Glutamatergic neuron (in vitro differentiated cells): Measurements from ENCODE around the gene HECTD4. TPM values are rescaled to one million over a fixed set of nuclear protein-coding genes. Genes with fewer than 3 reads are reported as not detected.
"Not testable (repeated sequence)": the region's sequence is repeated elsewhere in the genome, so short reads cannot be mapped to it uniquely, and the experiment has no call there.

Experiments used
- DNase-seq: peaks from one replicate; pipeline ENCODE4 v3.0.0; 2022
- H3K27ac Mint-ChIP-seq: one replicate; pipeline ENCODE4 v1.8.0; 2020; ENCODE audit warnings: mild to moderate bottlenecking, mixed read lengths, inconsistent platforms; ENCODE audit not compliant: unreplicated experiment
- H3K27me3 Mint-ChIP-seq: one replicate; pipeline ENCODE4 v1.8.0; 2020; ENCODE audit warnings: mild to moderate bottlenecking, moderate library complexity, mixed read lengths, inconsistent platforms; ENCODE audit not compliant: unreplicated experiment
- H3K36me3 Mint-ChIP-seq: one replicate; pipeline ENCODE4 v1.8.0; 2020; ENCODE audit warnings: mild to moderate bottlenecking, mixed read lengths, inconsistent platforms; ENCODE audit not compliant: unreplicated experiment
- H3K4me1 Mint-ChIP-seq: one replicate; pipeline ENCODE4 v1.8.0; 2020; ENCODE audit warnings: mild to moderate bottlenecking, low read depth, mixed read lengths, inconsistent platforms; ENCODE audit not compliant: unreplicated experiment
- H3K4me3 Mint-ChIP-seq: one replicate; pipeline ENCODE4 v1.8.0; 2020; ENCODE audit warnings: mild to moderate bottlenecking, mixed read lengths, inconsistent platforms; ENCODE audit not compliant: unreplicated experiment
- H3K9me3 Mint-ChIP-seq: one replicate; pipeline ENCODE4 v1.8.0; 2020; ENCODE audit warnings: mild to moderate bottlenecking, moderate library complexity, mixed read lengths, inconsistent platforms; ENCODE audit not compliant: unreplicated experiment
- total RNA-seq: library from RNA; stranded (reverse); fragmentation: NEBNext Ultra II Directional; extraction: Animal tissue kit (Norgen Biotek cat#: 25700); gene quantifications from one replicate; pipeline ENCODE4 v1.2.1, GENCODE V29; 2021; ENCODE audit not compliant: unreplicated experiment
- TF ChIP-seq, protein P1 (sequence below): fragments of 200-600 bp; sonication (generic); IDR thresholded peaks from one replicate; pipeline ENCODE4 v1.5.0; 2021; ENCODE audit not compliant: partially characterized antibody, unreplicated experiment

HECTD4 gene
- total RNA-seq, 1 donor from 2014 or later = 261 TPM

DNA sequence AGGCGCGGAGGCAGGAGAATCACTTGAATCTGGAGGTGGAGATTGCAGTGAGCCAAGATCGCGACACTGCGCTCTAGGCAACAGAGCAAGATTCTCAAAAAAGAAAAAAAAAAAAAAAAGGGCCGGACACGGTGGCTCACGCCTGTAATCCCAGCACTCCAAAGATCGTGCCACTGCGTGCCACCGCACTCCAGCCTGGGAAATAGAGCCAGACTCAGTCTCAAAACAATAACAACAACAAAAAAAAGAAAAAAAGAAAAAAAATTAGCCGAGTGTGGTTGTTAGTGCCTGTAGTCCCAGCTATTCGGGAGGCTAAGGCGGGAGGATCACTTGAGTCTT is 27.6 kb upstream of the HECTD4 start:
- Mint-ChIP-seq H3K9me3 (peaks cover 5% of the 10 kb centered on the region), H3K27me3 (peaks cover 2% of the 10 kb centered on the region), H3K4me1 (peaks cover 7% of the 10 kb centered on the region), H3K4me3 (peak overlapping the region; percentile 97), H3K36me3 (no peaks in the 10 kb centered on the region), H3K27ac (peak overlapping the region; percentile 100)
- no peak for DNase-seq
- TF ChIP-seq, protein P1, sequence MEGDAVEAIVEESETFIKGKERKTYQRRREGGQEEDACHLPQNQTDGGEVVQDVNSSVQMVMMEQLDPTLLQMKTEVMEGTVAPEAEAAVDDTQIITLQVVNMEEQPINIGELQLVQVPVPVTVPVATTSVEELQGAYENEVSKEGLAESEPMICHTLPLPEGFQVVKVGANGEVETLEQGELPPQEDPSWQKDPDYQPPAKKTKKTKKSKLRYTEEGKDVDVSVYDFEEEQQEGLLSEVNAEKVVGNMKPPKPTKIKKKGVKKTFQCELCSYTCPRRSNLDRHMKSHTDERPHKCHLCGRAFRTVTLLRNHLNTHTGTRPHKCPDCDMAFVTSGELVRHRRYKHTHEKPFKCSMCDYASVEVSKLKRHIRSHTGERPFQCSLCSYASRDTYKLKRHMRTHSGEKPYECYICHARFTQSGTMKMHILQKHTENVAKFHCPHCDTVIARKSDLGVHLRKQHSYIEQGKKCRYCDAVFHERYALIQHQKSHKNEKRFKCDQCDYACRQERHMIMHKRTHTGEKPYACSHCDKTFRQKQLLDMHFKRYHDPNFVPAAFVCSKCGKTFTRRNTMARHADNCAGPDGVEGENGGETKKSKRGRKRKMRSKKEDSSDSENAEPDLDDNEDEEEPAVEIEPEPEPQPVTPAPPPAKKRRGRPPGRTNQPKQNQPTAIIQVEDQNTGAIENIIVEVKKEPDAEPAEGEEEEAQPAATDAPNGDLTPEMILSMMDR = no peak

DNA sequence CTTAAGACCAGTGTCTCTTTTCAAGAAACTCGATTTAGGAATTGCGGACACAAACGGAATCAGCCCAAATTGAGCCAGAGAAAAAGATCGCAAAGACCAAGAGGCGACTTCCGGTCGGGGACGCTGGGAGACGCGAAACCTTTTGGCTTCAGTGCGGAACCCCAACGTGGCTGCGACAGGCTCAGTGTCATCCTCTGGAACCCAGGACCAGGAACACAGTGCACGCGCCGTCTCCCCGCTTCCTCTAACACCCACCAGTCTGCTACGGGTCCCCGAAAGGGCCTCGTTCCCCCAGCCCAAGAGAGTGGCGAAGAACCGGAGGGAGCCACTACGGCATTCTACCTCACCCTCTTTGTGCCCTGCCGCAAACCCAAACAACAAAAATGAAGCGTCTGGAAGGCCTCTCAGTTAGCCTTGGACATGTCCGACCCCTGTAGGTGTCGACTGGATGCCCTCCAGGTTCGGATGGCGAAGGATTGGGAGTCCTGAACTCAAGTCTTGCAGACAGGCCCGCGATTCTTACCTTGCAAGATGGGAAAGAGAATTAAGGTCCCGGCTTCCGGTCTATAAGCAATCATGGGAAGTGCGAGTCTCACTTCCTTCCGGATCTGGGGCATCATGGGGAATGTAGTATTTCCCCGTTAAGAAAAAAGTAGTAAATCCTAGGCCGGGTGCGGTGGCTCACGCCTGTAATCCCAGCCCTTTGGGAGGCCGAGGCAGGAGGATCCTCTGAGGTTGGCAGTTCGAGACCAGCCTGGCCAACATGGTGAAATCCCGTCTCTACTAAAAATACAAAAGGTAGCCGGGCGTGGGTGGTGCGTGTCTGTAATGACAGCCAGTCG is 27.1 kb upstream of the HECTD4 start, which contains the start of gene RPL6:
Gene RPL6, minus strand, starts transcription at position 542 of the 842 bp plus-strand sequence. CDS start 949 bp downstream, outside the sequence.
- H3K27me3 Mint-ChIP-seq = peaks cover 2% of the 10 kb centered on the region
- no peaks in the 10 kb centered on the region for H3K36me3 Mint-ChIP-seq
- H3K4me3 Mint-ChIP-seq = peak within 1 kb of the TSS; percentile 97
- TF ChIP-seq, protein P1 = no peak
- peak; percentile 59 for DNase-seq
- H3K4me1 Mint-ChIP-seq = peaks cover 7% of the 10 kb centered on the region
- peaks cover 8% of the 10 kb centered on the region for H3K9me3 Mint-ChIP-seq
- peak within 1 kb of the TSS; percentile 100 for H3K27ac Mint-ChIP-seq

DNA sequence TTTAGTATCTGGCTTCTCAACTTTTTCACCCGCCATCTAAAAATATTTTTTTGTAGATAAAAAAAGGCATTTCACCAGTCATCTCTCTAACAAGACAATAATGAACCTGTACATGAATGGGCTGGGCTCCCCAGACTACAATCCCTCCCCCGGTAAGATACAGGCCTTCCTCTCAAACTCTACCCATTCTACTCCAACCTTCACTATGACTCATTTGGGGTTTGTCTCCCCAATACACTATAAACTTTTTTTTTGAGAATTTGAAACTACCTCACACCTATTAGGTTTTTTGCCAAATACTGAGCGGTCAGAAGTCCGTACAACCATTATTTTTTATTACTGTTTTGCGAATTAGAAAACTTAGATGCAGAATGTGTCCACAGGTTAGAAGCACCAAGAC is 26.4 kb upstream of the HECTD4 start:
- peaks cover 8% of the 10 kb centered on the region for H3K9me3 Mint-ChIP-seq
- H3K27me3 Mint-ChIP-seq = peaks cover 2% of the 10 kb centered on the region
- TF ChIP-seq, protein P1 = no peak
- no peaks in the 10 kb centered on the region for H3K36me3 Mint-ChIP-seq
- H3K4me3 Mint-ChIP-seq = peak overlapping the region; percentile 97
- no peak for DNase-seq
- H3K4me1 Mint-ChIP-seq = peaks cover 7% of the 10 kb centered on the region
- peak overlapping the region; percentile 100 for H3K27ac Mint-ChIP-seq

DNA sequence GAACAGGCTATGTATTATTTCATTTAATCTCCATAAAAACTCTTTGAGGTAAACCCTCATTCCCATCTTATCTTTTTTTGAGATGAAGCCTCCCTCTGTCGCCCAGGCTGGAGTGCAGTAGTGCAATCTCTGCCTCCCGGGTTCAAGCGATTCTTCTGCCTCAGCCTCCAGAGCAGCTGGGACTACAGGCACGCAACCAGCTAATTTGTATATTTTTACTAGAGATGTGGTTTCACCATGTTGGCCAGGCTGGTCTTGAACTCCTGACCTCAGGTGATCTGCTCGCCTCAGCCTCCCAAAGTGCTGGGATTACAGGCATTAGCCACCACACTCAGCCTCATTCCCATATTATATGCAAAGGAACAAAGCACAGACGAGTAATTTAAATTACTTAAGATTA is 25.5 kb upstream of the HECTD4 start:
- not testable (repeated sequence) for H3K27me3 Mint-ChIP-seq, H3K9me3 Mint-ChIP-seq, H3K4me1 Mint-ChIP-seq, DNase-seq, H3K36me3 Mint-ChIP-seq
- Mint-ChIP-seq H3K27ac (peak overlapping the region; percentile 33), H3K4me3 (peak overlapping the region; percentile 97)

DNA sequence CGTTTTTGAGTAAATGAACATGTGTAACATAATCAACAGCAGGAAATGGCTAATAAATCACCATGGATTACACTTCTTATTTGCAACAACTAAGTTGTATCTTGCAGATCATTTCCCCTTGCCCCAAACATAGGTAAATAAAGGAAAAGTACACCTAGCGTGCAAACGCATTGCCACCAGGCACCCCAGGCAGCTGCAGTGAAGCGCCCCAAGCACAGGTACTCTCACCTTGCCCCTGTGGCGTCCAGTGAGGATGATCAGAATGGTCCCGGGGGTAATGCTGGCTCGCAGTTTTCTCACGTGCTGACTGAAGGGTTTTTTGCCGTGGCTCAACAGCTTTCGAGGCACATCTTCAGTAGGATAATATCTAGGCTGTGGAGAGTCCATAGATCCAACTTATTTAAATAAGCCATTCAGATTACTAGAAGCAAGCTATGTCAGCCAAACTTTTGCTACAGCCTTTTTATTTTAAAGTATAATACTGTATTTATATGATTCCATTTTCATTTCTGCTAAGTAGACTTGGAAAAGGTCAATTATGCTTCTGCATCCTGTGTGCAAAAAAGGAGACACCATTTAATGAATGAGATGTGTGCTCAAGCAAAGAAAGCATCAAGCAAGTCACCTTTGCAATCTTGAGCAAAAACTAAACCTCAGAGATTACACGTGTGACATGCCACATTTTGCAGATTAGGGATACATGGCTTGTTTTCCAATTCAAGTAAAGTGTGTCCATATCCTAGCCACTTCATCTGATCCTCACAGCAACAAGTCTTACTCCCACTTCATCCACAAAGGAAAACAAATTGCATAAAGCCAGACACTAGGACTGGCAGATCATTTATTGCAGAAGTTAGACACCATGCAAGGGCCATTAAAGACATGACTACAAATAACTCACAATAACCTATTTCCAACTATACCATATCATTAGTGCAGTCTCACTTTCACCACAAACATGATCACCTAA is 24.6 kb upstream of the HECTD4 start:
- DNase-seq = no peak
- Mint-ChIP-seq H3K36me3 (no peaks in the 10 kb centered on the region), H3K4me3 (peak overlapping the region; percentile 24), H3K27me3 (peaks cover 2% of the 10 kb centered on the region), H3K4me1 (peaks cover 7% of the 10 kb centered on the region), H3K27ac (no peak overlapping the region), H3K9me3 (peaks cover 8% of the 10 kb centered on the region)
- TF ChIP-seq, protein P1 = no peak
